NCI-H187 (cell line): ENCODE results near the gene SCN3B.
"Not testable (repeated sequence)": the region's sequence is repeated elsewhere in the genome, so short reads cannot be mapped to it uniquely, and the experiment has no call there.

ENCODE experiments used
- DNase-seq, 2 experiments: peaks; one replicate each; lab custom pipeline; 2025; lab: John Stamatoyannopoulos, UW

Gene SCN3B, protein sequence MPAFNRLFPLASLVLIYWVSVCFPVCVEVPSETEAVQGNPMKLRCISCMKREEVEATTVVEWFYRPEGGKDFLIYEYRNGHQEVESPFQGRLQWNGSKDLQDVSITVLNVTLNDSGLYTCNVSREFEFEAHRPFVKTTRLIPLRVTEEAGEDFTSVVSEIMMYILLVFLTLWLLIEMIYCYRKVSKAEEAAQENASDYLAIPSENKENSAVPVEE

GRCh38 chr11:123654566-123655081 is at the start of gene SCN3B:
Gene SCN3B (minus strand): TSS chr11:123654624. CDS start chr11:123653801, 823 bp downstream.
- DNase-seq, result peak; percentile 59 to 80

DNA sequence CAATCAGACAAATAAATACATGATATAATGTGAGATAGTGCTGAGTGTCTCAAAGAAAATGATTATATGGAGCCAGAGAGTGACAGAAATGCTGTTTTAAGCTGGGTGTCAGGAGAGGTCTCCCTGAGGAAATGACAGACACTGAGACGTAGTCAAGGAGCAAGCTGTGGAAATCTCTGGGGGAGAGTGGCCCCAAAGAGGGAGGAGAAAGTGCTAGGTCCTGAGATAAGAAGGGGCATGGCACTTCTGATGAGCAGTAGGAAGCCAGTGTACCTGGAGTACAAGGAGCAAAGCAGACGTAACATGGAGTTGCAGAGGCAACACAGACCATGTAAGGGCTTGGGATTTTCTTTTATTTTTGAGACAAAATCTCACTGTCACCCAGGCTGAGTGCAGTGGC is 48.3 kb upstream of the SCN3B start:
- no peak for DNase-seq

GRCh38 chr11:123702139-123702538 is 47.7 kb upstream of the SCN3B start:
- DNase-seq, result peak in 1 of 2 experiments; percentile 31

GRCh38 chr11:123700772-123701171 is 46.3 kb upstream of the SCN3B start:
- no peak for DNase-seq

DNA sequence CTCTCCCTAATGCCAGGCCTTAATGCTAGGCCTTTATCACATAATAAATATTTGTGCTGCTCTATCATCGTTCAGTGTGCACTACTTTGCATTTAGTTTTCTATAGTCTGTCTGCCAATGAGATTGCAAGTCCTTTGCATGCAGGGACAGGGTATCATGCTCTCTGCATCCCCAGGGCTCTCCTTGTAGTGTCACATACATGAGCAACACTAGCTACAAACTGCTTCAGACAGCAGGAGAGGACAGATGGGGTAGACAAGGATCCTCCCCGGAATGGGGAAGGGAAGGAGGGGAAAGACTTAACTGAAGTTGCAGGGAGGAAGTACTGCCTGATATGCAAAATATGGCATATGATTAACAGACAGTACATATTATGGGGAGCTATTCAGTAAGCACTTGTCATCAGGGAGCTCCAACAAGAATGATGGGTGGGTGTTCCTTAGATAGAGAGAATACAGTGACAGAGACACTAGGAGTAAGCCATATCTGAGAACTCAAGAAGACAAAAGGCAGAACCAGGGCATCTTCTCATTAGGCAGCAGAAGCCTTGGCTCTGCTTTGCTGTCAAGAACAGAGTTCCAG is 44.2 kb upstream of the SCN3B start:
- DNase-seq, result no peak

GRCh38 chr11:123696183-123696582 is 41.8 kb upstream of the SCN3B start:
- DNase-seq, result no peak

DNA sequence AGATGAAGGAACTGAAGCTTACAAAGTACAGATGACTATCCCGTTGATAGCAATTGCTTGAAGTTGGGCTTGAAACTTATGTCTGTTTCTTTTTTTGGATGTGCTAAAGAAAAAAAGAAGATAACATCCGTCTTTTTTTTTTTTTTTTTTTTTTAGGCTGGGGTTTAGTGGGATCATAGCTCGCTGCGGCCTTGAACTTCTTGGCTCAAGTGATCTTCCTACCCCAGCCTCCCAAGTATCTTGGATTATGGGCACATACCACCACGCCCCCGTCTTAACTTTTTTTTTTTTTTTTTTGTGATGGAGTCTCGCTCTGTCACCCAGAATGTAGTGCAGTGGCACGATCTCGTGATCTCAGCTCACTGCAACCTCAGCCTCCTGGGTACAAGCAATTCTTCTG is 40.8 kb upstream of the SCN3B start:
- DNase-seq, result no peak

DNA sequence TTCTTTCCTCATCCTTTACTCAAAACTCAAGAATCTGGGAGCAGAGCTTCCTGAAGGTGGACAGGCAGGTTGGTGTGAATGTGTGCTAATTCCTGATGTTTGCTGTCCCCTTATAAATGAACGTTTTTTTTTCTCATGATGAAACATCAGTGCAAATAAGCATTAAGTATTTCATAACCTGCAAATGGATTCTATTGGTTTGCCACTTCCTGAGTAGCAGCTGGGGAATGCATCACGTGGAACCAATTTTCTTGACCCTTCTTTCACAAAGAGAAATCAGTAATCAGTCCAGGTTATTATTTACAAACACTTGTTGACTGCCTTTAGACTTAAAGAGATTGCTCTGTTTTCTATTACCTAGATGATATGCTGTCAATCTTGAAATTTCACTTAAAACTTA is 40.1 kb upstream of the SCN3B start:
- DNase-seq, result no peak

GRCh38 chr11:123692961-123693360 is 38.5 kb upstream of the SCN3B start:
- no peak for DNase-seq

DNA sequence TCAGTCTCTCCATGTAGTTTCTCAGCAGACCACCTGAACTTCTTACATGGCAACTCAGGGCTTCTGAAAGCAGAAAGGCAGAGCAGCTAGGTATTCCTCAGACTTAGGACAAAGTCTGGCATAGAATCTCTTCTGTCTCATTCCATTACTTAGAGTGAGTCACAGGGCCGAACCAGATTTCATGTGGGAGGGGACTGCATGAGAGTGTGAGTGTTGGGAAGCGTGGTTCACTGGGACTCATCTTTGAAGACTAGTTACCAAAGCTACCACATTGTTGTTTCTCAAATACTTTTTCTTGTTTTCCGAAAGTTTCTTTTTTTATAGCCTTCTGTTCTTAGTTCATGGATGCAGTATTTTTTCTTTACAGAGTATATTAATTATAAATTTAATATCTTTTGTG is 36.1 kb upstream of the SCN3B start:
- no peak for DNase-seq

DNA sequence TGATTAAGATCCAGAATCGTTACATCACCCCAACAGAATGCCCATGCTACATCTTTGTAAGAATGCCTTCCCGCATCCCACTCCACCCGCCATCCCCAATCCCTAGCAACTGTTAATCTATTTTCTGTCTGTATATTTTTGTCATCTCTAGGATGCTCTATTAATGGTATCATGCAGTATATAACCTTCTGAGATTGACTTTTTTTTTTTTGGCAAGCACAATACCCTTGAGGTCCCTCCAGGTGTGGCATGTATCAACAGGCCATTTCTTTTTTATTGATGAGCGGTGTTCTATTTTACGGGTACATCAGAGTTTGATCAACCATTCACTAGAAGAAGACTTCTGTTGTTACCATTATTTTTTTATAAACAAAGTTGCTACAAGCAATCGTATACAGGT is 30.2 kb upstream of the SCN3B start:
- DNase-seq, result no peak

- no peak for DNase-seq
Measured at GRCh38 chr11:123683428-123684170, 29.2 kb upstream of the SCN3B start.

GRCh38 chr11:123682696-123683410 is 28.4 kb upstream of the SCN3B start:
- DNase-seq, result no peak

DNA sequence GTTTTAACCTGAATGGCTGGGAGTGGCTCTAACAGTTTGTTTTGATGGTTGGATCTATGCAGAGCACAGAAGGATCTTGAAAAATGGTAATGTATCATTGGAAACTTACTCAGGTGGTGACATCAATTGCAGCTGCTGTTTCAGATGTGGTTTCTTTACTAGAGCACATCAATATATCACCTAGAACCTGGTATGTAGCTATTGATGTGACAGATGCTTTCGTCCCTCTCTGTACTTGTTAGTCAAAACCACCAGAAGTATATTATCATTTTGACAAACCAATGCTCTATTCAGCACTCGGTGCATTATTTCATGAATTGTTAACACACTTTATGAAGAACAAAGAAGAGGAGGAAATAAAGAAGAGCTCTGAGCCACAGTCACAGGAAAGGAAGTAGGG is 26.6 kb upstream of the SCN3B start:
- no peak for DNase-seq

GRCh38 chr11:123678246-123678645 is 23.8 kb upstream of the SCN3B start:
- no peak for DNase-seq

DNA sequence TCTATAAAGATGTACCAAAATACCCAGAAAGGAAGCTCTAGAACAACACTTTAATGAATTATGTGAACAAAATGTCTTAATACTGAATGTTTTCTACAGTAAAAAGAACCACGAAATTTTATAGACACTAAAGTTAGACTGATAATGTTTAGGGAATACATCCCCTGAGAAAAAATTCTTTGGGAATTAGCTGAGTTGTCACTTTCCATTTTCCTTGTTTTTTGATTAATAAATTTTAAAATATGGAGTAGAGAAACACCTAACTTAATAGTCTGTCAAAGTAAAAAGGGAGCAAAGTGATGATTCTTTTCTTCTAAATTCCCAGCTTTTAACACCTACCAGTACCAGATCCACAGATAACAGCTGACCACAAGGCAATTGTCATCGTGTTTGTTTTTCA is 23.1 kb upstream of the SCN3B start:
- no peak for DNase-seq

- DNase-seq, result no peak
Measured at GRCh38 chr11:123674297-123674696, 19.9 kb upstream of the SCN3B start.

DNA sequence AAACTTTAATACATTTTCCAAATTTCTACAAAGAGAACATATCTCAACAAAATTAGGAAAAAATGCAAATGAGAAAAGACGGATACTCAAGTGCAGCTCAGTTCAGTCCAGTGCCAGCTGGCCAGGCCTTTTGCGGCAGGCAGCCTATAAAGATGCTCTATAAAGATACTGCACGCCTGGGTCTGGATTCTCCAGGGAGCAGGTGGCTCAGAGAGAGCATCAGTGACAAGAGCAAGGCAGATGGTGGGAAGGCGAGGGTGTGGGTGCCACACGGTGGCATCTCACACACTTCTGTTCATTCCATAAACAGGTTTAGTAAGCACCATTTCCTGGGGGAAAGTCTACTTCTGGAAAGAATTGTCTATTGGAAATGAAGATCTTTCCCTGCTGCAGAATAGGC is 18.1 kb upstream of the SCN3B start:
- no peak for DNase-seq

DNA sequence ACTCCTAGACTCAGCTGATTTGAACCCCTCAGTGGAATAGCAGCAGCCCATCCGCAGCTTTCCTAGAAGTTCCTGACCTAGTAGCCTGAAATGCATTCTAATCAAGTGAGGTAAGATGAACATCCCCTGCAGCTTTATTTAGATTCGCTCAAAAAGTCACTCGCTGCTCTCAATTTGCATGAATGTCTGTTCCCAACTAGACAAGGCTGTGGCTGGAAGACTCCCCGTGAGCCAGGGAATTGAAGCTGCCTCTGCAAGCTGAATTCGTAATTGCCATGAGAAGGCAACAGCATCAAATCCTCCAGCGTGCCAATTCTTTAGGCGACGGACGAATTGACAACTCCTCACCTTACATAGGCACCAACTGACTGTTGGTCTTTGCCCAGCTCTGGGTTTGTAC is 17.1 kb upstream of the SCN3B start:
- DNase-seq, result no peak

GRCh38 chr11:123670081-123670480 is 15.7 kb upstream of the SCN3B start:
- no peak for DNase-seq

- DNase-seq, result no peak
Measured at GRCh38 chr11:123665306-123665705, 10.9 kb upstream of the SCN3B start.

- DNase-seq, result not testable (repeated sequence)
Measured at GRCh38 chr11:123659965-123660364, 5.5 kb upstream of the SCN3B start.

GRCh38 chr11:123659311-123659710 is 4.9 kb upstream of the SCN3B start:
- no peak for DNase-seq
